Neural progenitor cell (in vitro differentiated cells): ENCODE measurements around the gene AGA. TPM values are rescaled to one million over a fixed set of nuclear protein-coding genes. Genes with fewer than 3 reads are reported as not detected.

ENCODE experiments used
- DNase-seq: peaks from one replicate; pipeline ENCODE4 v3.0.0-alpha.2; 2016; ENCODE audit warnings: low spot score
- H2AFZ ChIP-seq: fragments of 200-600 bp; sonication (generic); replicated peaks from 2 replicates; pipeline ENCODE4 v1.6.1; 2016; ENCODE audit warnings: antibody characterized with exemption
- H3F3A ChIP-seq: fragments of 200-600 bp; sonication (generic); 2 replicates; pipeline ENCODE4 v1.6.1; 2016; ENCODE audit warnings: antibody characterized with exemption, low read depth
- H3K27ac ChIP-seq: fragments of 200-600 bp; sonication (generic); 2 replicates; pipeline ENCODE4 v1.5.1; 2016; ENCODE audit warnings: mild to moderate bottlenecking
- H3K27me3 ChIP-seq: fragments of 200-600 bp; sonication (generic); 2 replicates; pipeline ENCODE4 v1.6.1; 2016; ENCODE audit warnings: mild to moderate bottlenecking, moderate library complexity
- H3K36me3 ChIP-seq: fragments of 200-600 bp; sonication (generic); 2 replicates; pipeline ENCODE4 v1.5.1; 2016
- H3K4me1 ChIP-seq: fragments of 200-600 bp; sonication (generic); 2 replicates; pipeline ENCODE4 v1.6.1; 2016; ENCODE audit warnings: mixed run types
- H3K4me2 ChIP-seq: fragments of 200-600 bp; sonication (generic); 2 replicates; pipeline ENCODE4 v1.6.1; 2016
- H3K4me3 ChIP-seq: fragments of 200-600 bp; sonication (generic); 2 replicates; pipeline ENCODE4 v1.5.1; 2016
- H3K79me2 ChIP-seq: fragments of 200-600 bp; sonication (generic); 2 replicates; pipeline ENCODE4 v1.6.1; 2016; ENCODE audit warnings: low read depth
- H3K9ac ChIP-seq: fragments of 200-600 bp; sonication (generic); 2 replicates; pipeline ENCODE4 v1.6.1; 2016
- H3K9me3 ChIP-seq: fragments of 200-600 bp; sonication (generic); 2 replicates; pipeline ENCODE4 v1.5.1; 2016; ENCODE audit warnings: low read depth
- H4K20me1 ChIP-seq: fragments of 200-600 bp; sonication (generic); 2 replicates; pipeline ENCODE4 v1.6.1; 2016; ENCODE audit warnings: low read depth
- H3K27ac Mint-ChIP-seq: 3 replicates; pipeline ENCODE4 v1.8.0; 2021; ENCODE audit warnings: mixed read lengths
- H3K27me3 Mint-ChIP-seq: 2 replicates; pipeline ENCODE4 v1.8.0; 2022; ENCODE audit warnings: low read depth, mild to moderate bottlenecking, inconsistent platforms, moderate library complexity, mixed read lengths; ENCODE audit not compliant: insufficient read depth
- H3K36me3 Mint-ChIP-seq: 3 replicates; pipeline ENCODE4 v1.8.0; 2021; ENCODE audit warnings: mixed read lengths
- H3K4me1 Mint-ChIP-seq: 3 replicates; pipeline ENCODE4 v1.8.0; 2021; ENCODE audit warnings: mixed read lengths
- H3K4me3 Mint-ChIP-seq: 3 replicates; pipeline ENCODE4 v1.8.0; 2021; ENCODE audit warnings: mild to moderate bottlenecking, moderate library complexity, mixed read lengths
- H3K9me3 Mint-ChIP-seq: 3 replicates; pipeline ENCODE4 v1.8.0; 2020; ENCODE audit warnings: mixed read lengths
- CTCF ChIP-seq: fragments of 200-600 bp; sonication (generic); IDR thresholded peaks from 2 replicates; pipeline ENCODE4 v1.5.1; 2017; ENCODE audit warnings: antibody characterized with exemption, mild to moderate bottlenecking
- EZH2 ChIP-seq: fragments of 200-600 bp; sonication (generic); IDR thresholded peaks from 2 replicates; pipeline ENCODE4 v1.6.1; 2017; ENCODE audit warnings: antibody characterized with exemption, mild to moderate bottlenecking, moderate library complexity
- EZH2phosphoT487 ChIP-seq: fragments of 200-600 bp; sonication (generic); IDR thresholded peaks from 2 replicates; pipeline ENCODE4 v1.6.1; 2017; ENCODE audit warnings: antibody characterized with exemption
- total RNA-seq: library from RNA; depleted of rRNA; stranded (reverse); fragments of >200 nt; gene quantifications from 2 replicates; pipeline ENCODE4 v1.2.3, GENCODE V29; 2015; ENCODE audit warnings: low replicate concordance

AGA gene
- total RNA-seq, 1 donor from 2014 or later: 27.3 TPM

- peaks cover 4% of the 10 kb centered on the region for H3K27me3 Mint-ChIP-seq
- TF ChIP-seq CTCF (no peak), EZH2phosphoT487 (no peak), EZH2 (no peak)
- H3K27ac Mint-ChIP-seq: no peak overlapping the region
- Histone ChIP-seq H3K4me1 (no peaks in the 10 kb centered on the region), H3K4me2 (no peak overlapping the region), H3K9ac (no peak overlapping the region), H3K4me3 (no peak overlapping the region), H2AFZ (peak overlapping the region; percentile 73), H3K36me3 (no peaks in the 10 kb centered on the region), H4K20me1 (no peaks in the 10 kb centered on the region), H3F3A (peaks cover 4% of the 10 kb centered on the region), H3K79me2 (no peaks in the 10 kb centered on the region), H3K9me3 (no peaks in the 10 kb centered on the region), H3K27me3 (no peaks in the 10 kb centered on the region), H3K27ac (no peak overlapping the region)
- H3K4me3 Mint-ChIP-seq: no peak overlapping the region
- H3K9me3 Mint-ChIP-seq: peaks cover 20% of the 10 kb centered on the region
- peaks cover 2% of the 10 kb centered on the region for H3K36me3 Mint-ChIP-seq
- no peak for DNase-seq
- peaks cover 13% of the 10 kb centered on the region for H3K4me1 Mint-ChIP-seq
These were observed 40.5 kb downstream of the AGA start for GRCh38 chr4:177401658-177402273.

- no peaks in the 10 kb centered on the region for H3K9me3 ChIP-seq
- Mint-ChIP-seq H3K27ac (no peak overlapping the region), H3K27me3 (peaks cover 4% of the 10 kb centered on the region), H3K4me3 (no peak overlapping the region), H3K36me3 (peaks cover 2% of the 10 kb centered on the region), H3K4me1 (peaks cover 9% of the 10 kb centered on the region), H3K9me3 (peaks cover 20% of the 10 kb centered on the region)
- H3K79me2 ChIP-seq: no peaks in the 10 kb centered on the region
- no peak for DNase-seq
- no peaks in the 10 kb centered on the region for H3K27me3 ChIP-seq
- no peak overlapping the region for H3K4me2 ChIP-seq
- no peak overlapping the region for H3K27ac ChIP-seq
- H3K9ac ChIP-seq: no peak overlapping the region
- H3K4me1 ChIP-seq: no peaks in the 10 kb centered on the region
- H4K20me1 ChIP-seq: no peaks in the 10 kb centered on the region
- H3F3A ChIP-seq: peaks cover 4% of the 10 kb centered on the region
- TF ChIP-seq EZH2 (no peak), CTCF (no peak), EZH2phosphoT487 (no peak)
- no peak overlapping the region for H3K4me3 ChIP-seq
- no peaks in the 10 kb centered on the region for H3K36me3 ChIP-seq
- H2AFZ ChIP-seq: no peak overlapping the region
These were observed 42.2 kb downstream of the AGA start for GRCh38 chr4:177400030-177400429.

- no peaks in the 10 kb centered on the region for H3K36me3 ChIP-seq
- H3K9ac ChIP-seq: no peak overlapping the region
- Mint-ChIP-seq H3K27ac (no peak overlapping the region), H3K4me3 (no peak overlapping the region), H3K9me3 (peaks cover 13% of the 10 kb centered on the region), H3K4me1 (peaks cover 5% of the 10 kb centered on the region), H3K36me3 (peaks cover 2% of the 10 kb centered on the region), H3K27me3 (no peaks in the 10 kb centered on the region)
- no peak overlapping the region for H3K4me3 ChIP-seq
- H3K27ac ChIP-seq: no peak overlapping the region
- H3K27me3 ChIP-seq: no peaks in the 10 kb centered on the region
- no peaks in the 10 kb centered on the region for H3F3A ChIP-seq
- no peaks in the 10 kb centered on the region for H4K20me1 ChIP-seq
- H2AFZ ChIP-seq: no peak overlapping the region
- H3K4me1 ChIP-seq: no peaks in the 10 kb centered on the region
- no peaks in the 10 kb centered on the region for H3K9me3 ChIP-seq
- TF ChIP-seq EZH2 (no peak), CTCF (no peak), EZH2phosphoT487 (no peak)
- DNase-seq: no peak
- H3K79me2 ChIP-seq: no peaks in the 10 kb centered on the region
- H3K4me2 ChIP-seq: no peak overlapping the region
These were observed 45.9 kb downstream of the AGA start for GRCh38 chr4:177396352-177396751.
